Type B pancreatic cell (in vitro differentiated cells): ENCODE results near the gene ADCYAP1R1. TPM values are rescaled to one million over a fixed set of nuclear protein-coding genes. Genes with fewer than 3 reads are reported as not detected.

Experiments used
- DNase-seq: peaks from one replicate; pipeline ENCODE4 v3.0.0; 2021; ENCODE audit warnings: mixed read lengths; ENCODE audit not compliant: unreplicated experiment; ENCODE audit errors: extremely low spot score
- H3K27ac Mint-ChIP-seq: 2 replicates; pipeline ENCODE4 v1.8.0; 2021; ENCODE audit warnings: mild to moderate bottlenecking, mixed read lengths
- H3K27me3 Mint-ChIP-seq: 2 replicates; pipeline ENCODE4 v1.8.0; 2021; ENCODE audit warnings: mixed read lengths
- H3K36me3 Mint-ChIP-seq: 2 replicates; pipeline ENCODE4 v1.8.0; 2021; ENCODE audit warnings: mixed read lengths
- H3K4me1 Mint-ChIP-seq: one replicate; pipeline ENCODE4 v1.8.0; 2021; ENCODE audit warnings: mixed read lengths; ENCODE audit not compliant: unreplicated experiment
- H3K4me3 Mint-ChIP-seq: 2 replicates; pipeline ENCODE4 v1.8.0; 2021; ENCODE audit warnings: mild to moderate bottlenecking, mixed read lengths
- H3K9me3 Mint-ChIP-seq: 2 replicates; pipeline ENCODE4 v1.8.0; 2021; ENCODE audit warnings: mixed read lengths
- total RNA-seq: library from RNA; stranded (reverse); gene quantifications from 2 replicates; pipeline ENCODE4 v1.2.1, GENCODE V29; 2021; ENCODE audit warnings: low replicate concordance
- TF ChIP-seq, protein P1 (sequence below): fragments of 200-600 bp; sonication (generic); conservative IDR thresholded peaks from 2 replicates; pipeline ENCODE4 v1.5.0; 2021; ENCODE audit warnings: antibody characterized with exemption, mild to moderate bottlenecking

The ADCYAP1R1 gene
- total RNA-seq, 1 donor from 2014 or later: 2.8 TPM

DNA sequence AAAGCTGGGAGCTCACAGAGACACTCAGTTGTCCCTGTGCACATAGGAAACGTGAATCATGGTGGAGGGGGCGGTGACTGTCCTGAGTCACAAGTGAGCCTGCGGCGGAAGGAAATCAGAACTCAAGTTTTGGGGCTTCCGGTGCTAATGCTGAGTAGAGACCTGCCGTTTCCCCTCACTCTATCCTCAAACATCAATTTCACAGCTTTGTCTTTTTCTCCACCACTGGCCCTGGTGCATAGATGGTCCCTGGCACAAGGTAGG, 21.9 kb downstream of the ADCYAP1R1 start:
- no peak for DNase-seq
- no peaks in the 10 kb centered on the region for H3K4me1 Mint-ChIP-seq
- TF ChIP-seq, protein P1, sequence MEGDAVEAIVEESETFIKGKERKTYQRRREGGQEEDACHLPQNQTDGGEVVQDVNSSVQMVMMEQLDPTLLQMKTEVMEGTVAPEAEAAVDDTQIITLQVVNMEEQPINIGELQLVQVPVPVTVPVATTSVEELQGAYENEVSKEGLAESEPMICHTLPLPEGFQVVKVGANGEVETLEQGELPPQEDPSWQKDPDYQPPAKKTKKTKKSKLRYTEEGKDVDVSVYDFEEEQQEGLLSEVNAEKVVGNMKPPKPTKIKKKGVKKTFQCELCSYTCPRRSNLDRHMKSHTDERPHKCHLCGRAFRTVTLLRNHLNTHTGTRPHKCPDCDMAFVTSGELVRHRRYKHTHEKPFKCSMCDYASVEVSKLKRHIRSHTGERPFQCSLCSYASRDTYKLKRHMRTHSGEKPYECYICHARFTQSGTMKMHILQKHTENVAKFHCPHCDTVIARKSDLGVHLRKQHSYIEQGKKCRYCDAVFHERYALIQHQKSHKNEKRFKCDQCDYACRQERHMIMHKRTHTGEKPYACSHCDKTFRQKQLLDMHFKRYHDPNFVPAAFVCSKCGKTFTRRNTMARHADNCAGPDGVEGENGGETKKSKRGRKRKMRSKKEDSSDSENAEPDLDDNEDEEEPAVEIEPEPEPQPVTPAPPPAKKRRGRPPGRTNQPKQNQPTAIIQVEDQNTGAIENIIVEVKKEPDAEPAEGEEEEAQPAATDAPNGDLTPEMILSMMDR: no peak
- no peaks in the 10 kb centered on the region for H3K9me3 Mint-ChIP-seq
- no peak overlapping the region for H3K27ac Mint-ChIP-seq
- H3K36me3 Mint-ChIP-seq: no peaks in the 10 kb centered on the region
- H3K27me3 Mint-ChIP-seq: peaks cover 27% of the 10 kb centered on the region
- no peak overlapping the region for H3K4me3 Mint-ChIP-seq

DNA sequence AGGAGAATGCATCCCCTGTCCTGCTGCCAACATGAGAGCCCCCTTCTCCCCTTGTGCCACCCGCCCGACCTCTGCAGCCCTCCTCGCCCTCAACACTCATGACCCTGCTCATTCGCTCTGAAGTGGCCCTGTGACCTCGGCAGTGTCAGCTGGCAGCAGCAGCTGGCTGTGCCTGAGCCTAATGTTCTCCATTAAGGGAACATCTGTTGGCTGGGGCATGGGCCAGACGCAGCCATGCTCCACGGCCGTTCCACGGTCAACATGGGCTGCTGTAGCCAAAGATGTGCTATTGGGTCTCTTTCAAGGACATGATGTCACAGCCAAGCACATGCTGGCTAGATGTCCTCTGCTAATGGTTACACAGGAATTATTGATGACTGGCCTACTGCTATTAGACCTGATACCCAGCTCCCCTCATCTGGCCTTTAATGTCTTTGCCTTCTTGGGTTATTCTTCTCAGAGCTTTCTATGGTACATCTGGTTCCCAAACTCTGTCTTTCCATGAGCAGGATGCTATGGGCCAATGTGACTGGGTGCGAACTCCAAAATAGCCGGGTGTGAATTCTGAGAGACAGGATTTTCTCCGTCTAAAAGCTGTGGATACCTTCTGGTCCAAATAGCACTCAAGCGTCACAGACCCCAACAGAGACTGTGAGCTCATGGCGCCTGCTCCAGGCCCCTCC, 22.4 kb downstream of the ADCYAP1R1 start:
- no peak for DNase-seq
- H3K36me3 Mint-ChIP-seq: no peaks in the 10 kb centered on the region
- H3K4me1 Mint-ChIP-seq: no peaks in the 10 kb centered on the region
- H3K27me3 Mint-ChIP-seq: peaks cover 27% of the 10 kb centered on the region
- no peak overlapping the region for H3K27ac Mint-ChIP-seq
- TF ChIP-seq, protein P1: no peak
- H3K4me3 Mint-ChIP-seq: no peak overlapping the region
- no peaks in the 10 kb centered on the region for H3K9me3 Mint-ChIP-seq

- no peak overlapping the region for H3K27ac Mint-ChIP-seq
- H3K36me3 Mint-ChIP-seq: no peaks in the 10 kb centered on the region
- no peak overlapping the region for H3K4me3 Mint-ChIP-seq
- DNase-seq: no peak
- H3K4me1 Mint-ChIP-seq: no peaks in the 10 kb centered on the region
- TF ChIP-seq, protein P1: no peak
- H3K27me3 Mint-ChIP-seq: peaks cover 30% of the 10 kb centered on the region
- H3K9me3 Mint-ChIP-seq: no peaks in the 10 kb centered on the region
Observed at GRCh38 chr7:31075086-31075405, 22.9 kb downstream of the ADCYAP1R1 start.

GRCh38 chr7:31076051-31076450, 23.9 kb downstream of the ADCYAP1R1 start:
- TF ChIP-seq, protein P1: no peak
- no peaks in the 10 kb centered on the region for H3K4me1 Mint-ChIP-seq
- no peak for DNase-seq
- H3K27me3 Mint-ChIP-seq: peaks cover 35% of the 10 kb centered on the region
- no peak overlapping the region for H3K4me3 Mint-ChIP-seq
- no peaks in the 10 kb centered on the region for H3K9me3 Mint-ChIP-seq
- H3K27ac Mint-ChIP-seq: no peak overlapping the region
- H3K36me3 Mint-ChIP-seq: no peaks in the 10 kb centered on the region

DNA sequence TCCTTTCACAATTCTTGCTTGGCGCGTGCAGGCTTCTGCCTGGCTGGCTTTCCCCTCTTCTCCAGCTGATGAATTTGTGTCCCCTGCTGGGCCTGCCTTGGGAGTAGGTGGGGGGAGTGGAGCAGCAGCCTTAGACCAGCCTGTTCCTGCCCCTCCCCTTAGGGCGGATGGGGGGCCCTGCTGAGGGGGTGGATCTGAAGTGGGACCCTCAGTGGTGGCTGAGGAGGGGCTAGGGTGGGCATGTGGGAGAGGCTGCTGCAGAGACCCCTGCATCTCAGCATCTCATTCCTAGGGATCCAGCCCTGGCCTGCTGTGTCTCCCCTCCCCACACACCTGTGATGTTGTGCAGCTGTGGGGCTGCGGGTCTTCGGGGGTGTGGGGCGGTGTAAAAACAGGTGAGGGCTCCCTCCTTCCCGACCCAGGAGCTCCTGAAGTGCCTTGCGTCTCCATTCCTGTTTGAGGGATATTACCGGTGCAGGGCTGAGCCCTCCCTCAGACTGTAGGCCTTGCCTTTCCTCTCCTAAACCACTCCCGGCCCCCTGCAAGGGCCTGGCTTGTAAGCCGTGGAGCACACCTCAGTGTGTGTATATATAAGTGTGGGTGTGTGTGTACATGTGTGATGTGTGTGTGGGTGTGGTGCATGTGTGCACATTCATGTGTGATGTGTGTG, 24.7 kb downstream of the ADCYAP1R1 start:
- Mint-ChIP-seq H3K36me3 (no peaks in the 10 kb centered on the region), H3K27ac (no peak overlapping the region), H3K27me3 (peaks cover 38% of the 10 kb centered on the region), H3K4me3 (no peak overlapping the region), H3K4me1 (no peaks in the 10 kb centered on the region), H3K9me3 (no peaks in the 10 kb centered on the region)
- TF ChIP-seq, protein P1: no peak
- DNase-seq: no peak
